Neural progenitor cell (in vitro differentiated cells): ENCODE data around the gene ANXA6. TPM values are rescaled to one million over a fixed set of nuclear protein-coding genes. Genes with fewer than 3 reads are reported as not detected.

Source experiments
- DNase-seq: peaks from one replicate; pipeline ENCODE4 v3.0.0-alpha.2; 2016; ENCODE audit warnings: low spot score
- H2AFZ ChIP-seq: fragments of 200-600 bp; sonication (generic); replicated peaks from 2 replicates; pipeline ENCODE4 v1.6.1; 2016; ENCODE audit warnings: antibody characterized with exemption
- H3F3A ChIP-seq: fragments of 200-600 bp; sonication (generic); 2 replicates; pipeline ENCODE4 v1.6.1; 2016; ENCODE audit warnings: antibody characterized with exemption, low read depth
- H3K27ac ChIP-seq: fragments of 200-600 bp; sonication (generic); 2 replicates; pipeline ENCODE4 v1.5.1; 2016; ENCODE audit warnings: mild to moderate bottlenecking
- H3K27me3 ChIP-seq: fragments of 200-600 bp; sonication (generic); 2 replicates; pipeline ENCODE4 v1.6.1; 2016; ENCODE audit warnings: mild to moderate bottlenecking, moderate library complexity
- H3K36me3 ChIP-seq: fragments of 200-600 bp; sonication (generic); 2 replicates; pipeline ENCODE4 v1.5.1; 2016
- H3K4me1 ChIP-seq: fragments of 200-600 bp; sonication (generic); 2 replicates; pipeline ENCODE4 v1.6.1; 2016; ENCODE audit warnings: mixed run types
- H3K4me2 ChIP-seq: fragments of 200-600 bp; sonication (generic); 2 replicates; pipeline ENCODE4 v1.6.1; 2016
- H3K4me3 ChIP-seq: fragments of 200-600 bp; sonication (generic); 2 replicates; pipeline ENCODE4 v1.5.1; 2016
- H3K79me2 ChIP-seq: fragments of 200-600 bp; sonication (generic); 2 replicates; pipeline ENCODE4 v1.6.1; 2016; ENCODE audit warnings: low read depth
- H3K9ac ChIP-seq: fragments of 200-600 bp; sonication (generic); 2 replicates; pipeline ENCODE4 v1.6.1; 2016
- H3K9me3 ChIP-seq: fragments of 200-600 bp; sonication (generic); 2 replicates; pipeline ENCODE4 v1.5.1; 2016; ENCODE audit warnings: low read depth
- H4K20me1 ChIP-seq: fragments of 200-600 bp; sonication (generic); 2 replicates; pipeline ENCODE4 v1.6.1; 2016; ENCODE audit warnings: low read depth
- H3K27ac Mint-ChIP-seq: 3 replicates; pipeline ENCODE4 v1.8.0; 2021; ENCODE audit warnings: mixed read lengths
- H3K27me3 Mint-ChIP-seq: 2 replicates; pipeline ENCODE4 v1.8.0; 2022; ENCODE audit warnings: low read depth, mild to moderate bottlenecking, inconsistent platforms, moderate library complexity, mixed read lengths; ENCODE audit not compliant: insufficient read depth
- H3K36me3 Mint-ChIP-seq: 3 replicates; pipeline ENCODE4 v1.8.0; 2021; ENCODE audit warnings: mixed read lengths
- H3K4me1 Mint-ChIP-seq: 3 replicates; pipeline ENCODE4 v1.8.0; 2021; ENCODE audit warnings: mixed read lengths
- H3K4me3 Mint-ChIP-seq: 3 replicates; pipeline ENCODE4 v1.8.0; 2021; ENCODE audit warnings: mild to moderate bottlenecking, moderate library complexity, mixed read lengths
- H3K9me3 Mint-ChIP-seq: 3 replicates; pipeline ENCODE4 v1.8.0; 2020; ENCODE audit warnings: mixed read lengths
- CTCF ChIP-seq: fragments of 200-600 bp; sonication (generic); IDR thresholded peaks from 2 replicates; pipeline ENCODE4 v1.5.1; 2017; ENCODE audit warnings: antibody characterized with exemption, mild to moderate bottlenecking
- EZH2 ChIP-seq: fragments of 200-600 bp; sonication (generic); IDR thresholded peaks from 2 replicates; pipeline ENCODE4 v1.6.1; 2017; ENCODE audit warnings: antibody characterized with exemption, mild to moderate bottlenecking, moderate library complexity
- EZH2phosphoT487 ChIP-seq: fragments of 200-600 bp; sonication (generic); IDR thresholded peaks from 2 replicates; pipeline ENCODE4 v1.6.1; 2017; ENCODE audit warnings: antibody characterized with exemption
- total RNA-seq: library from RNA; depleted of rRNA; stranded (reverse); fragments of >200 nt; gene quantifications from 2 replicates; pipeline ENCODE4 v1.2.3, GENCODE V29; 2015; ENCODE audit warnings: low replicate concordance

The ANXA6 gene
- 95.0 and 97.6 TPM in 2 replicates for total RNA-seq

GRCh38 chr5:151157426-151158286 is at the start of gene ANXA6:
Gene ANXA6, minus strand, starts transcription at chr5:151157779. Its CDS starts 9,878 bp downstream, at chr5:151147901.
- Mint-ChIP-seq H3K27ac (peak within 1 kb of the TSS; percentile 92), H3K27me3 (peaks cover 12% of the 10 kb centered on the region), H3K4me1 (peaks cover 48% of the 10 kb centered on the region), H3K36me3 (no peaks in the 10 kb centered on the region), H3K9me3 (no peaks in the 10 kb centered on the region), H3K4me3 (peak within 1 kb of the TSS; percentile 91)
- peak within 1 kb of the TSS; percentile 47 for H3K9ac ChIP-seq
- H3K27me3 ChIP-seq: peaks cover 13% of the 10 kb centered on the region
- H3K9me3 ChIP-seq: no peaks in the 10 kb centered on the region
- H3K4me2 ChIP-seq: peak within 1 kb of the TSS; percentile 92
- H3K27ac ChIP-seq: no peak within 1 kb of the TSS
- TF ChIP-seq CTCF (no peak), EZH2phosphoT487 (no peak), EZH2 (no peak)
- peaks cover 19% of the 10 kb centered on the region for H3K4me1 ChIP-seq
- H3K36me3 ChIP-seq: no peaks in the 10 kb centered on the region
- H3F3A ChIP-seq: peaks cover 5% of the 10 kb centered on the region
- H4K20me1 ChIP-seq: no peaks in the 10 kb centered on the region
- no peaks in the 10 kb centered on the region for H3K79me2 ChIP-seq
- H3K4me3 ChIP-seq: peak within 1 kb of the TSS; percentile 72
- peak; percentile 93 for DNase-seq
- peak within 1 kb of the TSS; percentile 95 for H2AFZ ChIP-seq

- no peak overlapping the region for H3K4me2 ChIP-seq
- no peaks in the 10 kb centered on the region for H3K27me3 ChIP-seq
- H3K4me1 Mint-ChIP-seq: no peaks in the 10 kb centered on the region
- no peak overlapping the region for H3K4me3 Mint-ChIP-seq
- H3F3A ChIP-seq: no peaks in the 10 kb centered on the region
- H3K4me3 ChIP-seq: no peak overlapping the region
- no peak overlapping the region for H2AFZ ChIP-seq
- H3K9me3 ChIP-seq: no peaks in the 10 kb centered on the region
- H3K27ac Mint-ChIP-seq: peak overlapping the region; percentile 46
- no peak overlapping the region for H3K9ac ChIP-seq
- H4K20me1 ChIP-seq: no peaks in the 10 kb centered on the region
- no peak for TF ChIP-seq CTCF
- TF ChIP-seq EZH2: no peak
- TF ChIP-seq EZH2phosphoT487: no peak
- H3K27ac ChIP-seq: no peak overlapping the region
- H3K27me3 Mint-ChIP-seq: peaks cover 5% of the 10 kb centered on the region
- H3K36me3 ChIP-seq: no peaks in the 10 kb centered on the region
- no peak for DNase-seq
- H3K9me3 Mint-ChIP-seq: no peaks in the 10 kb centered on the region
- no peaks in the 10 kb centered on the region for H3K36me3 Mint-ChIP-seq
- no peaks in the 10 kb centered on the region for H3K79me2 ChIP-seq
- H3K4me1 ChIP-seq: peaks cover 4% of the 10 kb centered on the region
These were observed 47.8 kb upstream of the ANXA6 start for GRCh38 chr5:151205411-151205810.

GRCh38 chr5:151204051-151204450 is 46.5 kb upstream of the ANXA6 start:
- H3K4me2 ChIP-seq: no peak overlapping the region
- Mint-ChIP-seq H3K27me3 (peaks cover 7% of the 10 kb centered on the region), H3K4me1 (no peaks in the 10 kb centered on the region), H3K4me3 (no peak overlapping the region), H3K36me3 (no peaks in the 10 kb centered on the region), H3K27ac (no peak overlapping the region), H3K9me3 (no peaks in the 10 kb centered on the region)
- H3K36me3 ChIP-seq: no peaks in the 10 kb centered on the region
- no peaks in the 10 kb centered on the region for H3K79me2 ChIP-seq
- H4K20me1 ChIP-seq: no peaks in the 10 kb centered on the region
- H2AFZ ChIP-seq: no peak overlapping the region
- no peak overlapping the region for H3K27ac ChIP-seq
- TF ChIP-seq EZH2 (no peak), CTCF (no peak), EZH2phosphoT487 (no peak)
- peaks cover 4% of the 10 kb centered on the region for H3K4me1 ChIP-seq
- DNase-seq: no peak
- H3K9me3 ChIP-seq: no peaks in the 10 kb centered on the region
- H3F3A ChIP-seq: no peaks in the 10 kb centered on the region
- no peak overlapping the region for H3K9ac ChIP-seq
- no peaks in the 10 kb centered on the region for H3K27me3 ChIP-seq
- no peak overlapping the region for H3K4me3 ChIP-seq
